ENCODE data around the gene RAI1.

RAI1 gene

DNA sequence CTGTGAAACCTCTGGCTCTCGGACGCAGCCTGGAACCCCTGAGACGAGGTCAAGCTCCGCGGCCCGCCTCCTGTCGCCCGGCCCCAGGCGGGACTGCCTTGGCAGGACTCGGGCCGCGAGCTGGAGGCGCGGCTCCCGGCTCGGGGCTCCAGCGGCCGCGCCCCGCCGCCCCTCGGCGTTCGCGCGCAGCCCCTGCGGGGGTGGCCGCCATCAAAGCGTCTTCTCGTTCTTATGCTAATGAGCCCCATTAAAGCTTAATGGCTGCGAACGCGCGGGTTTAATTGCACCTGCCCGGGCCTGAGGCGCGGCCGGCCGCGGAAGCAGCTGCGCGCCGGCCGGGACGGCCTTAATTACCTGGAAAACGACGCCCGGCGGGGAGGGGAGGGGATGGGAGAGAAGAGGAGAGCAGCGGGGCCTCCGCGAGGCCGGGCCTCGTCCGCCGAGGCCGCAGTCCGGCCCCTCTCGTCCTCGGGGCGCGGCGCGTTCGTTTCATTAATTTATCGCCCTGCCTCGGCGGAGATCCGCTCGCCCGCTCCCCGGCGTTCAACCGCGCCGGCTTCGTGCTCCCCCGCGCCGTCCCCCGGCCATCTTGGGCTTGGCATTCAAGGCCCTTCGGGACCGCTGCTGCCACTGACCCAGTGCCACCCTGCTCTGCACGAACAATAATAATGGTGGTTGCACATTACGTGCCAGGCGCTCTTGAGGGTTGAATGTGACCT lies 19.2 kb downstream of the RAI1 start:
- POLR2A ChIA-PET: interaction anchor here (0.6 kb wide), 1 partner anchor 1608 kb away, joined by 4 read pairs; no protein-coding TSS in a partner anchor

GRCh38 chr17:17701112-17701511 lies 19.9 kb downstream of the RAI1 start:
- DNase-seq (ENCODE audit: extremely low spot score): no peak
- ChIA-PET POLR2A (no interaction called here), CTCF (interaction anchor here (1.7 kb wide), 1 partner anchor 21 kb away, joined by 5 read pairs; no protein-coding TSS in a partner anchor)
- TF ChIP-seq CTCF (IDR thresholded peaks at IDR 0.05; ENCODE audit: control extremely low read depth, extremely low read depth, low read depth, missing control alignments): no peak

More for the DNA sequence above, 19.2 kb downstream of the RAI1 start:
- CTCF ChIA-PET: interaction anchor here (1.7 kb wide), 2 partner anchors 9 to 20 kb away, joined by 5 to 6 read pairs; no protein-coding TSS in a partner anchor
- DNase-seq (ENCODE audit: extremely low spot score): no peak
- TF ChIP-seq CTCF (IDR thresholded peaks at IDR 0.05; ENCODE audit: control extremely low read depth, extremely low read depth, low read depth, missing control alignments): no peak

DNA sequence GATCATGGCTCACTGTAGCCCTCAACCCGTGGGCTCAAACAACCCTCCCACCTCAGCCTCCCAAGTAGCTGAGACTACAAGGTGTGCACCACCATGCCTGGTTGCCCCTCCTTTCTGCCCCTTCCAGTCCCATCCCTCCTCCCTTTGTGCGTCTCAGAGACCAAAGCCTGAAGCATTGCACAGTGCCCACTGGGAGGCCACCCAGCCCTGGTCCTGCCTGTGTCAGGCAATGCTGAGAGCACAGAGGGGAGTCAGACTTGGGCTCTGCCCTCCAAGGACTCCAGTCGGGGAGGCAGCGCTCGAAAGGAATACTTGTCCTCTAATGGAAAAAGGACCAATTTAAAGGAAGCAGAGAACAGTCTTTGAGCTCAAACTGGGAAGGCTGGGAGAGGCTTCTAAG lies 20.4 kb downstream of the RAI1 start:
- CTCF ChIA-PET: no interaction called here
- POLR2A ChIA-PET: no interaction called here
- TF ChIP-seq CTCF (IDR thresholded peaks at IDR 0.05; ENCODE audit: control extremely low read depth, extremely low read depth, low read depth, missing control alignments): no peak
- DNase-seq (ENCODE audit: extremely low spot score): no peak

GRCh38 chr17:17702449-17703139 lies 21.3 kb downstream of the RAI1 start:
- POLR2A ChIA-PET: no interaction called here

DNA sequence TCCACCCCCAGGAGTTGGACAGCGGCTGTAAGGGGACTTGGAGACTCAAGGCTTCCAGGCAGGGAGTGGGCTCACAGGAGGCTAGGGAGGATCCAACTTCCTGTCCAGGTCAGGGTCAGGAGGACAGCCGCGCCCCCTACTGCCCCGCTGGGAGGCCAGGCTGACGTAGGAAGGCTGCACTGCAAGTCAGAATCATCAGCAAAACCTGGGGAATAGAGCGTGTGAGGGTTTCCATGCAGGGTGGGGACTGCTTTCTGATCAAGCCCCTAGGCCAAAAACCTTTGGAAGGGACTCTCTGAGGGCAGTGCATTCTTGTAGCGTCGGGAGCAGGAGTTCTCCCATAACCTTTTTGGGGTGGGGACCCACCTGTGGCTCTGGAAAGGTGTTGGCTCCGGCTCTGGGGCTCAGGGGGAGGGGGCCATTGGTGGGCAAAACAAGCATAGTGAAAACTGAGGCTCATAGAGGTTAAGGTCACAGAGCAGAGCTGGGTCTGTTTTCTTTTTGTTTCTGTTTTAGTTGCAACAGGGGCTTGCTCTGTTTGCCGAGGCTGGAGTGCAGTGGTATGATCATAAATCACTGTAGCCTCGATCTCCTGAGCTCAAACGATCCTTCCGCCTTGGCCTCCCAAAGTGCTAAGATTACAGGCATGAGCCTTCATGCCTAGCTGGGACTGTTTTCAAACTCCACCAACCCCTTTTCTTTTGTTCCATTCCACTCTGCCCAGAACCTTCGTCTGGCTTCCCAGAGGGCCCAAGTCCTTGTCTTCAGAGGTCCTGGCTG lies 22.1 kb downstream of the RAI1 start:
- CTCF ChIA-PET: interaction anchor here (1.6 kb wide), 1 partner anchor 23 kb away, joined by 5 read pairs; the partner anchor contains the start of gene RAI1
- no peak for TF ChIP-seq CTCF (IDR thresholded peaks at IDR 0.05; ENCODE audit: control extremely low read depth, extremely low read depth, low read depth, missing control alignments)
- DNase-seq (ENCODE audit: extremely low spot score): no peak
- POLR2A ChIA-PET: no interaction called here

More at GRCh38 chr17:17702449-17703139, 21.3 kb downstream of the RAI1 start:
- DNase-seq (ENCODE audit: extremely low spot score): no peak
- TF ChIP-seq CTCF (IDR thresholded peaks at IDR 0.05; ENCODE audit: control extremely low read depth, extremely low read depth, low read depth, missing control alignments): no peak
- CTCF ChIA-PET: no interaction called here

- no peak for DNase-seq (ENCODE audit: extremely low spot score)
- ChIA-PET POLR2A (no interaction called here), CTCF (interaction anchor here (1.6 kb wide), 1 partner anchor 24 kb away, joined by 5 read pairs; the partner anchor contains the start of gene RAI1)
- TF ChIP-seq CTCF (IDR thresholded peaks at IDR 0.05; ENCODE audit: control extremely low read depth, extremely low read depth, low read depth, missing control alignments): no peak
Observed at GRCh38 chr17:17704931-17705330, 23.7 kb downstream of the RAI1 start.

Data from GM10248 (cell line).